NCI-H2029 treated with DMSO at 0.1 percent for 48 hours (cell line): ENCODE results near the gene KIRREL3.

Experiments
- DNase-seq: peaks from one replicate; lab custom pipeline; 2025; lab: John Stamatoyannopoulos, UW

Gene KIRREL3

GRCh38 chr11:126578426-126578825 lies 422.1 kb downstream of the KIRREL3 start:
- DNase-seq: no peak

GRCh38 chr11:126578021-126578420 lies 422.5 kb downstream of the KIRREL3 start:
- no peak for DNase-seq

- DNase-seq: no peak
These were observed 424.7 kb downstream of the KIRREL3 start for GRCh38 chr11:126575849-126576248.

- DNase-seq: no peak
These were observed 427.1 kb downstream of the KIRREL3 start for GRCh38 chr11:126573325-126573978.

GRCh38 chr11:126570489-126570888 lies 430.1 kb downstream of the KIRREL3 start:
- no peak for DNase-seq

GRCh38 chr11:126567419-126567818 lies 433.2 kb downstream of the KIRREL3 start:
- DNase-seq: no peak

GRCh38 chr11:126564566-126564965 lies 436.0 kb downstream of the KIRREL3 start:
- no peak for DNase-seq

GRCh38 chr11:126561327-126561893 lies 439.2 kb downstream of the KIRREL3 start:
- no peak for DNase-seq

GRCh38 chr11:126560221-126560620 lies 440.3 kb downstream of the KIRREL3 start:
- no peak for DNase-seq

GRCh38 chr11:126548581-126549550 lies 451.7 kb downstream of the KIRREL3 start:
- DNase-seq: no peak

GRCh38 chr11:126547691-126548090 lies 452.9 kb downstream of the KIRREL3 start:
- no peak for DNase-seq

- DNase-seq: no peak
These were observed 453.4 kb downstream of the KIRREL3 start for GRCh38 chr11:126547161-126547560.

GRCh38 chr11:126546694-126547093 lies 453.9 kb downstream of the KIRREL3 start:
- no peak for DNase-seq

GRCh38 chr11:126546191-126546590 lies 454.4 kb downstream of the KIRREL3 start:
- DNase-seq: no peak

- DNase-seq: no peak
These were observed 455.5 kb downstream of the KIRREL3 start for GRCh38 chr11:126545057-126545555.

- no peak for DNase-seq
These were observed 456.2 kb downstream of the KIRREL3 start for GRCh38 chr11:126544108-126545056.

- no peak for DNase-seq
These were observed 456.9 kb downstream of the KIRREL3 start for GRCh38 chr11:126543691-126544090.

GRCh38 chr11:126542334-126543015 lies 458.1 kb downstream of the KIRREL3 start:
- no peak for DNase-seq

GRCh38 chr11:126538071-126538470 lies 462.5 kb downstream of the KIRREL3 start:
- peak; percentile 64 for DNase-seq

GRCh38 chr11:126537492-126537891 lies 463.1 kb downstream of the KIRREL3 start:
- DNase-seq: no peak
